ENCODE results near the gene GLB1L.

GLB1L gene

GRCh38 chr2:219272995-219273394 lies 27.8 kb upstream of the GLB1L start:
- no peak for TF ChIP-seq CTCF (conservative IDR thresholded peaks at IDR 0.05; ENCODE audit: low read depth, low read length)
- Histone ChIP-seq H3K4me2 (no peak overlapping the region), H2AFZ (ENCODE audit: low read depth) (no peak overlapping the region), H3K27me3 (ENCODE audit: insufficient read depth, low read depth) (no peaks in the 10 kb centered on the region), H3K79me2 (ENCODE audit: insufficient read depth, low read depth) (no peaks in the 10 kb centered on the region), H4K20me1 (ENCODE audit: insufficient read depth) (no peaks in the 10 kb centered on the region), H3K4me3 (IDR thresholded peaks at IDR 0.05; ENCODE audit: insufficient read depth, low read depth, low read length) (no peak overlapping the region), H3K27ac (no peak overlapping the region), H3K36me3 (ENCODE audit: insufficient read depth) (no peaks in the 10 kb centered on the region), H3K4me1 (ENCODE audit: low read depth, poor library complexity, severe bottlenecking) (peaks cover 12% of the 10 kb centered on the region), H3K9ac (no peak overlapping the region)

- TF ChIP-seq CTCF (conservative IDR thresholded peaks at IDR 0.05; ENCODE audit: low read depth, low read length), result no peak
- no peak overlapping the region for H3K9ac ChIP-seq
Measured at GRCh38 chr2:219272356-219272755, 27.1 kb upstream of the GLB1L start.

DNA sequence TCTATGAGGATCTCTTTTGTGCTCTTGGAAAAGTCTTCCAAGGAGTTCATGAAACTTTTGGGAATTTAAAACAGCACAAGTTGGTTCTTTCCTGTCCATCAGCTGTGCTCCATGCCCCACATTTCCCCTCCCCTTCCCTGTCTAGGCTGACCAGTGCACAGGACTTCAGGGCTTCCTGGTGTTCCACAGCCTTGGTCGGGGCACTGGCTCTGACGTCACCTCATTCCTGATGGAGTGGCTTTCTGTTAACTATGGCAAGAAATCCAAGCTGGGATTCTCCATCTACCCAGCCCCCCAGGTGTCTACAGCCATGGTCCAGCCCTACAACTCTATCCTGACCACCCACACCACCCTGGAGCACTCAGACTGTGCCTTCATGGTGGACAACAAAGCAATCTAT lies 25.8 kb upstream of the GLB1L start:
- H3K9ac ChIP-seq, result no peak overlapping the region
- H2AFZ ChIP-seq (ENCODE audit: low read depth), result no peak overlapping the region
- H4K20me1 ChIP-seq (ENCODE audit: insufficient read depth), result no peaks in the 10 kb centered on the region
- H3K27me3 ChIP-seq (ENCODE audit: insufficient read depth, low read depth), result no peaks in the 10 kb centered on the region
- no peaks in the 10 kb centered on the region for H3K79me2 ChIP-seq (ENCODE audit: insufficient read depth, low read depth)
- H3K4me2 ChIP-seq, result no peak overlapping the region
- no peak overlapping the region for H3K27ac ChIP-seq
- no peaks in the 10 kb centered on the region for H3K36me3 ChIP-seq (ENCODE audit: insufficient read depth)
- no peak overlapping the region for H3K4me3 ChIP-seq (IDR thresholded peaks at IDR 0.05; ENCODE audit: insufficient read depth, low read depth, low read length)
- TF ChIP-seq CTCF (conservative IDR thresholded peaks at IDR 0.05; ENCODE audit: low read depth, low read length), result no peak
- H3K4me1 ChIP-seq (ENCODE audit: low read depth, poor library complexity, severe bottlenecking), result no peaks in the 10 kb centered on the region

More at GRCh38 chr2:219272356-219272755, 27.1 kb upstream of the GLB1L start:
- no peaks in the 10 kb centered on the region for H3K27me3 ChIP-seq (ENCODE audit: insufficient read depth, low read depth)
- H4K20me1 ChIP-seq (ENCODE audit: insufficient read depth), result no peaks in the 10 kb centered on the region
- H3K4me2 ChIP-seq, result no peak overlapping the region
- no peak overlapping the region for H3K27ac ChIP-seq
- no peak overlapping the region for H3K4me3 ChIP-seq (IDR thresholded peaks at IDR 0.05; ENCODE audit: insufficient read depth, low read depth, low read length)
- H3K79me2 ChIP-seq (ENCODE audit: insufficient read depth, low read depth), result no peaks in the 10 kb centered on the region
- no peak overlapping the region for H2AFZ ChIP-seq (ENCODE audit: low read depth)
- H3K36me3 ChIP-seq (ENCODE audit: insufficient read depth), result no peaks in the 10 kb centered on the region
- peaks cover 6% of the 10 kb centered on the region for H3K4me1 ChIP-seq (ENCODE audit: low read depth, poor library complexity, severe bottlenecking)

DNA sequence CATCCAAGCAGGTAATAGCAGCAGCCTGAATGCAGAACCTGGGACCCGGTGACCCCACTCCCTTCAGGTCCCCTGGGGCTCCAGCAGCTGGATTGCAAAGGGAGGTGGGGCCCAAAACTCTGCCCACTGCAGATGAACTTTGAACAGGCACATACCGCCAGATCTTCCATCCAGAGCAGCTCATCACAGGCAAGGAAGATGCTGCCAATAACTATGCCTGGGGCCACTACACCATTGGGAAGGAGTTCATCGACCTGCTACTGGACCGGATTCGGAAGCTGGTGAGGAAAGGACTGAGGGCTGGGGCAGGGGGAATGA lies 24.8 kb upstream of the GLB1L start:
- Histone ChIP-seq H3K27ac (no peak overlapping the region), H2AFZ (ENCODE audit: low read depth) (no peak overlapping the region), H3K9ac (no peak overlapping the region), H3K4me1 (ENCODE audit: low read depth, poor library complexity, severe bottlenecking) (no peaks in the 10 kb centered on the region), H3K27me3 (ENCODE audit: insufficient read depth, low read depth) (no peaks in the 10 kb centered on the region), H3K4me2 (no peak overlapping the region), H3K4me3 (IDR thresholded peaks at IDR 0.05; ENCODE audit: insufficient read depth, low read depth, low read length) (no peak overlapping the region), H3K36me3 (ENCODE audit: insufficient read depth) (no peaks in the 10 kb centered on the region), H4K20me1 (ENCODE audit: insufficient read depth) (no peaks in the 10 kb centered on the region), H3K79me2 (ENCODE audit: insufficient read depth, low read depth) (no peaks in the 10 kb centered on the region)
- no peak for TF ChIP-seq CTCF (conservative IDR thresholded peaks at IDR 0.05; ENCODE audit: low read depth, low read length)

All from KMS-11 (cell line).